Lower leg skin (tissue), 4 donors: ENCODE data around the gene MLC1. TPM values are rescaled to one million over a fixed set of nuclear protein-coding genes. Genes with fewer than 3 reads are reported as not detected.

ENCODE experiments used
- DNase-seq, 2 donors: peaks; one replicate each; pipeline ENCODE4 v3.0.0-alpha.2; 2019; ENCODE audit warnings: low spot score in 2 of 2
- H3K4me3 ChIP-seq: fragments of 200-600 bp; sonication (generic); 2 replicates; pipeline ENCODE4 v1.5.1; 2017; ENCODE audit warnings: mild to moderate bottlenecking, low read depth; ENCODE audit not compliant: poor library complexity, severe bottlenecking
- CTCF ChIP-seq, 3 donors: fragments of 450-650 bp; IDR thresholded peaks; one replicate each; pipeline ENCODE4 v1.5.1; 2016; ENCODE audit warnings: antibody characterized with exemption in 3 of 3, mild to moderate bottlenecking in 3 of 3, moderate library complexity in 2 of 3
- POLR2A ChIP-seq, 2 donors: fragments of 450-650 bp; IDR thresholded peaks; one replicate each; pipeline ENCODE4 v1.6.1; 2016 to 2017; ENCODE audit warnings: antibody characterized with exemption in 2 of 2, mild to moderate bottlenecking in 1 of 2, moderate library complexity in 1 of 2
- WGBS, 2 donors: methylation state at CpG; one replicate each; pipeline ENCODE4 v1.1.5; 2018; 5-methylcytosine and 5-hydroxymethylcytosine counted together
- intact Hi-C: fragments of 100-400 bp; cut with DNase I; formaldehyde crosslinking; loops from one replicate; pipeline ENCODE4 v1.15.0; 2023; ENCODE audit warnings: low total_unique reads
- total RNA-seq, 4 donors: library from RNA; depleted of rRNA; stranded (reverse); fragments of >200 nt; gene quantifications; one replicate each; pipeline ENCODE4 v1.1.0, GENCODE V29; 2016

The MLC1 gene
- total RNA-seq, 4 donors from 2014 or later: 0.15 to 2.1 (median 1.0) TPM

GRCh38 chr22:50080077-50080465 lies 5.2 kb downstream of the MLC1 start:
- DNase-seq: no peak
- no peak overlapping the region for H3K4me3 ChIP-seq
- intact Hi-C loops: no loop called here
- WGBS, 2 donors: 80 to 81% methylated on average over 13 of the region's 13 CpGs
- TF ChIP-seq CTCF (IDR thresholded peaks at IDR 0.05) (no peak), POLR2A (IDR thresholded peaks at IDR 0.05) (no peak)

DNA sequence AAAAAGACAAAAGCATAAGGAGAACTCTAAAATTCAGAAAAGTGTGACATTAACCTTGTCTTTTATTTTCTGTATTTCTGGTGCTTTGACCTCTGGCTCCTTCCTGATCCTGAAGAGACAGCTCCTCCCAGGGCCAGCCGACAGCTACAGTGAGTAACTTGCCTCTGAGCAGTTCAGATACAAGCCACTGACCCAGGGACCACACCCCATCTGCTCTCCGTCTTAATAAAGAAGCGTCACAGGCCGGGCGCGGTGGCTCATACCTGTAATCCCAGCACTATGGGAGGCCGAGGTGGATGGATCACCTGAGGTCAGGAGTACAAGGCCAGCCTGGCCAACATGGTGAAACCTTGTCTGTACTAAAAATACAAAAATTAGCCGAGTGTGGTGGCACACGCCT lies 6.5 kb downstream of the MLC1 start:
- H3K4me3 ChIP-seq: no peak overlapping the region
- no peak for DNase-seq
- WGBS, 2 donors: 72% methylated on average over 9 of the region's 9 CpGs
- intact Hi-C loops: no loop called here
- TF ChIP-seq CTCF (IDR thresholded peaks at IDR 0.05) (no peak), POLR2A (IDR thresholded peaks at IDR 0.05) (no peak)

DNA sequence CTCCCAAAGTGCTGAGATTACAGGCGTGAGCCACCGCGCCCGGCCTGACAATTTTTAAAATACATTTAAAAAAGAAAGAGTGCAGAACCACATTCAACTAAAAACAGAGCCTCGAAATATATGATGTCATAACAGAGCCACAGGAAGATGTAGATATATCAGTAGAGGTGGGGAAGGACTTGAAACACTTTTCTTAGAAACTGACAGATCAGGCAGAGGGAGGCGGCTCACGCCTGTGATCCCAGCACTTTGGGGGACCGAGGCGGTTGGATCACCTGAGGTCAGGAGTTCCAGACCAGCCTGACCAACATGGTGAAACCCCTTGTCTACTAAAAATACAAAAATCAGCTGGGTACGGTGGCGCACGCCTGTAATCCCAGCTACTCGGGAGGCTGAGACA lies 7.0 kb downstream of the MLC1 start:
- 90 to 95% methylated on average over 13 of the region's 13 CpGs for WGBS, 2 donors

DNA sequence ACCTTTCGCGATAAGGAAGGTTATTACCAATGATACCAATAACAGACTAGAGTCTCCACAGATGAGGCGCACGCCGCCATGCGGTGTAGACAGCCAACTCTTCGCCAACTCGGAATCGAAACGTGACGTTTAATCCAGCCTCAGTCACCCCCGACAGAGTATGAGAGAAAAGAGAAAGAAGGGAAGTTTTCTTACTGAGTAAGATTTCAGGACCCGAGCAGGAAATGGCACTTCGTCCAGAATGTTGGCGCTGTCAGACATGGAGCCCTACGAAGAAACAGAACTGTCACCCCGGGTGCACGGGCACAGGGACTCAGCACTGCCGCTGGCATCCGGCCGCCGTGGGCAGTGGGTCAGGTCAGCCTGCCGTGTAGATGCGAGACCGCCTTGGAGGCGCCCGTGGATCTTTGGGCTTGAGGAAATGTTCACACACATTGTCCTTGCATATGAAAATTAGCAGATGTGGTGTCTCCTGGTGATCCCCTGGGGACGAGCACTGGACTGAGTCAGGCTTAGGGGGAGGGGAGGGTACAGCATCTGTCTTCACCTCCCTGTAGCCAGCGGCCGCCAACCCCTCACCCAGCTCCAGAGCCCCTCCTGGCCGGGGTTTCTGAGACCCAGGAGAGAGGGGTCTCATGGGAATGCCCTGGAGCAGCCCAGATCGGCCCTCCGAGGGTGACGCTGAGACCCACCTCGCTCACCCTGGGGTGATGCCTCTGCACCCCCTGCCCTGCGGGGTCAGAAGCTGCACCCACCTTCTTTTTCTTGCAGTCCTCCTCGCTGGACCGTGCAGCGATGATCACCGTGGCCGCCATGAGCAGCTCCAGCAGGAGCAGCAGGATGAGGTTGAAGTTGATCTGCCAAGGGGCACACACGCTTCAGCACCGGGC lies 8.3 kb downstream of the MLC1 start:
- TF ChIP-seq POLR2A (IDR thresholded peaks at IDR 0.05) (no peak), CTCF (IDR thresholded peaks at IDR 0.05) (no peak)
- WGBS, 2 donors: 89% methylated on average over 42 to 43 of the region's 43 CpGs
- DNase-seq: no peak
- intact Hi-C loops: no loop called here
- H3K4me3 ChIP-seq: no peak overlapping the region

More for the DNA sequence above, 7.0 kb downstream of the MLC1 start:
- TF ChIP-seq CTCF (IDR thresholded peaks at IDR 0.05) (no peak), POLR2A (IDR thresholded peaks at IDR 0.05) (no peak)
- no peak for DNase-seq
- intact Hi-C loops: no loop called here
- H3K4me3 ChIP-seq: no peak overlapping the region

DNA sequence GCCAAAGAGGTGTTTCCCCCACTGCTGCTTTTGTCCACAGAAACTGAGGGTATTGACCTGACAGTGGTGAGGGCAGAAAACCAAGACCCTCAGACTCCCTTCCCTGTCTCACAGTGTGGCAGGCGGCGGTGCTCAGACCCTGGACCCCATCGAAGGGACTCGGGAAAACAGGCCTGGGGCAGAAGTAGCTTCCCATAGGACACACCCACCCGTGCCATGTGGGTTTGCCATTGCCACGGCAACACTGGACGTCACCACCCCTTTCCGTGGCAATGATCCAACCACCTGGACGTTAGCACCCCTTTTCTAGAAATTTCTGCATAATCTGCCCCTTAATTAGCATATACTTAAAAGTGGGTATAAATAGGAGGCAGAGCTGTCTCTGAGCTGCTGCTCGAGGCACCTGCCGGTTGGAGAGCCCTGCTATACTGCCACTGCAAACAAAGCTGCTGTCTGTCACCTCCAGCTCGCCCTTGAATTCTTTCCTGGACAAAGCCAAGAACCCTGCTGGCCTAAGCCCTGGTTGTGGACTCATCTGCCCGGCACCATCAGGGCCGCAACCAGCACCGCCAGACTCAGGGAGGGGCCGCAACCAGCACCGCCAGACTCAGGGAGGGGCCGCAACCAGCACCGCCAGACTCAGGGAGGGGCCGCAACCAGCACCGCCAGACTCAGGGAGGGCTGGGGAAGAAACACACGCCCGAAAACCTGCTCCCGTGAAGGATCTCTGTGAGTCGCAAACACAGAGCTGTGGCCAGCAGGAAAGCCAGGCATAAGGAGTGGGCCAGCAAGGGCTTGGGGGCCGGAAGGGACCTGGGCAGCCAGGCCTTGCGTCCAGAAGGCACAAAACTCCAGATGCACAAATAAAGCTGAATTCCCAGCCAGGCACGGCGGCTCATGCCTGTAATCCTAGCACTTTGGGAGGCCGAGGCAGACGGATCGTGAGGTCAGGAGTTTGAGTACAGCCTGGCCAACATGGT lies 10.4 kb downstream of the MLC1 start:
- WGBS, 2 donors: 58 to 69% methylated on average over 28 to 30 of the region's 32 CpGs
- intact Hi-C loops: no loop called here
- TF ChIP-seq CTCF (IDR thresholded peaks at IDR 0.05): no peak
- no peak for TF ChIP-seq POLR2A (IDR thresholded peaks at IDR 0.05)
- DNase-seq: no peak
- H3K4me3 ChIP-seq: no peak overlapping the region
